Vagina (tissue), 2 donors: ENCODE results near the gene NRG3.

Source experiments
- CTCF ChIP-seq, 3 experiments: fragments of 450-650 bp in 2 of 3; fragments of 200-600 bp in 1 of 3; sonication (generic) in 1 of 3; IDR thresholded peaks; one replicate each; pipeline ENCODE4 v1.5.1; 2017 to 2019; ENCODE audit warnings: antibody characterized with exemption in 3 of 3, mild to moderate bottlenecking in 2 of 3, moderate library complexity in 2 of 3
- POLR2A ChIP-seq, 2 donors: fragments of 450-650 bp; IDR thresholded peaks; one replicate each; pipeline ENCODE4 v1.6.1; 2017; ENCODE audit warnings: antibody characterized with exemption in 2 of 2, mild to moderate bottlenecking in 2 of 2, moderate library complexity in 2 of 2

- TF ChIP-seq POLR2A (IDR thresholded peaks at IDR 0.05) (no peak), CTCF (IDR thresholded peaks at IDR 0.05) (no peak)
Observed at GRCh38 chr10:82468453-82468852, 593.5 kb downstream of the NRG3 start.
